ENCODE measurements around the gene ZRANB1.

Gene ZRANB1

DNA sequence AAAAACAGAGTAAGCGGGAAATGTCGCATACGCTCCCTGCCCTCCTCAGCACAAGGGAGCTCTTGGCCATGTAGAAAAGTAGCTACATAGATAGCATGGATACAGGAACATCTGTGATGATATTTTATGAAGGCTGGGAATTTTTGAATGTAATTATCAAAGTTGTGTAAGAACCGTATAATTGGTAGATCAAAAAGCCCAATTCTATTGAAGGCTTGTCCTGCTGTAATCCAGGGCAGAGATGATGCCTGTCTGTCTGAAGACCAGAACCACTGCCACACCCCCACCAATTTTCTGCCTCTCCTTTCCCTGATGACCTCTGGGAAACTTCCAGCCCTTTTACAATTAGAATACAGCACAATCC lies 51.4 kb downstream of the ZRANB1 start:
- TF ChIP-seq, protein P1, sequence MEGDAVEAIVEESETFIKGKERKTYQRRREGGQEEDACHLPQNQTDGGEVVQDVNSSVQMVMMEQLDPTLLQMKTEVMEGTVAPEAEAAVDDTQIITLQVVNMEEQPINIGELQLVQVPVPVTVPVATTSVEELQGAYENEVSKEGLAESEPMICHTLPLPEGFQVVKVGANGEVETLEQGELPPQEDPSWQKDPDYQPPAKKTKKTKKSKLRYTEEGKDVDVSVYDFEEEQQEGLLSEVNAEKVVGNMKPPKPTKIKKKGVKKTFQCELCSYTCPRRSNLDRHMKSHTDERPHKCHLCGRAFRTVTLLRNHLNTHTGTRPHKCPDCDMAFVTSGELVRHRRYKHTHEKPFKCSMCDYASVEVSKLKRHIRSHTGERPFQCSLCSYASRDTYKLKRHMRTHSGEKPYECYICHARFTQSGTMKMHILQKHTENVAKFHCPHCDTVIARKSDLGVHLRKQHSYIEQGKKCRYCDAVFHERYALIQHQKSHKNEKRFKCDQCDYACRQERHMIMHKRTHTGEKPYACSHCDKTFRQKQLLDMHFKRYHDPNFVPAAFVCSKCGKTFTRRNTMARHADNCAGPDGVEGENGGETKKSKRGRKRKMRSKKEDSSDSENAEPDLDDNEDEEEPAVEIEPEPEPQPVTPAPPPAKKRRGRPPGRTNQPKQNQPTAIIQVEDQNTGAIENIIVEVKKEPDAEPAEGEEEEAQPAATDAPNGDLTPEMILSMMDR (IDR thresholded peaks at IDR 0.05) = no peak
- H3K4me3 ChIP-seq = no peak overlapping the region
- H3K27ac ChIP-seq = peak overlapping the region in 1 of 2 donors; percentile 44

DNA sequence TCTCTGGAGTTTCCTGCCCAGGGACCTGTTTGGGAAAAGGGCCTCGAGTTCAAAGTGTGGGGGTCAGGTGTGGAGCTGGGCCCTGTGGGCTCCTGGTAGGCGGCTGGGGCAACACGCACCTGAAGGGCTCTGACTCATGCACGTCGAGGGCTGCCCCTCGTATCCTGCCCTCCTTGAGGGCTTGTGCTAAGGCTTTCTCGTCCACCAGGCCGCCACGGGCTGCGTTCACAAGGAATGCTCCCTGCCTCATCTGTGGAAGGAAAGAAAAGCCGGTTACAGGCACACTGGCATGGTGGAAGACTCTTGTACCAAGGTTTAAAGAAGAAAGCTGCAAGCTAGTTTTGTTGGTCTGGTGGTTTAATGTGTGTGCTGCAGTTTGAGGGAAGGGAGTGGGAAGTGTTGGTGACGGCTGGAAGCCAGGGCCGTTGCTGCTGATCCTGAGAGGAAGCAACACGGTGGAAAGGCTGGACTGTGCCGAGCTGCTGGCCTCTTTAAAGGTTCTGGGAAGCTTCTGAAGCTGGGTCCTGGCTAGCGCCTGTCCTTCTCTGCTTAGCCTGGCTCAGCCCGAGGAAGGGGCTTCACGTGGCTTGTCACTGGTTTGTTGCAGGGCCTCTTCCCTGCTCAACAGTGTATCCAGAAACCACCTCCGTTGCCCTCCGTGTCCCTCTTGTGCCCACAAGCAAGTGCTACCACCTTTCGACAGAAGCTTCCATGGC lies 52.0 kb downstream of the ZRANB1 start:
- Histone ChIP-seq H3K4me3 (no peak overlapping the region), H3K27ac (peak overlapping the region in 1 of 2 donors; percentile 44)
- TF ChIP-seq, protein P1 (IDR thresholded peaks at IDR 0.05) = no peak
- DNase-seq (ENCODE audit: low spot score) = peak; percentile 70

More for the DNA sequence above, 51.4 kb downstream of the ZRANB1 start:
- DNase-seq (ENCODE audit: low spot score) = peak; percentile 53

DNA sequence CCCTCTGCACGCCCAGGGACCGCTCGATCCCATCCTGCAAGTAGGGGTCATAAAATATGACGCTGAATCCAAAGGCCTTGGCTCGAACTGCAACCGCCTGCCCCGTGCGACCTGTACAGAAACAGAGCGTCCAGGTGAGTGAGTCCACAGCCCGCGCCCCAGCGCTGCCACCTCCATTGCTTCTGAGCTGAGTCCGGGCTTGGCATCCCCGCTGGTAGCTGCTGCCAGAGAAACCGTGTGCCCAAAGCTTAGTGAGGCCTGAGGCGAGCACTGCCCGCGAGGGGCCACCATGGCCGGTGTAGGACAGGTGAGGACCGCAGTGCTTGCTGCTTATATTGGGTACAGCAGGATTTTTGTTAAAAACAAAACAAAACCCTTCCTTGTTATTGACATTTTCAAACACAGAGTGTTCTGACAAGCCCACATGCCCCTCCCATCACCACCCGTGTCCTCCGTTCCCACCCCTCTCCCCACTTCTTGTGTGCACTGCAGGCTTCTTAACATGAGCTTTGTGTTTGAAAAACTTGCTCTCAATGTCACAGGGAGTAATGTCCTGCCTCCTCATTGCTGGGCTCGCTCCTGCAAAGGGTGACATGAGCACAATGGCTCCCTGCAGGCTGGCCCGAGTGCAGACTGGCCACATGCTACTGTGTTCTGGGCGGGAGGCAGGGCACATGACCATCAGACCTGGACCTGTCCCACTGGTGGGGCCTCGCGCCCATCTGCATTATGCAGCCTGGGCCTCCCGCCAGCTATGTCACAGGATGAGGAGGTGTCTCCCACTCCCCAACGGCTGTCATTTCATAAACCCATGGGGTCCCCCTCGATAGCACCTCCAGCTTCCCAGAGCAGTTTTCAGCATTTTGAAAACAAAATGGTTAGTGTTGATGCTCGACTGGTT lies 52.9 kb downstream of the ZRANB1 start:
- no peak for DNase-seq (ENCODE audit: low spot score)
- TF ChIP-seq, protein P1 (IDR thresholded peaks at IDR 0.05) = no peak
- Histone ChIP-seq H3K27ac (peak overlapping the region in 1 of 2 donors; percentile 17), H3K4me3 (no peak overlapping the region)

DNA sequence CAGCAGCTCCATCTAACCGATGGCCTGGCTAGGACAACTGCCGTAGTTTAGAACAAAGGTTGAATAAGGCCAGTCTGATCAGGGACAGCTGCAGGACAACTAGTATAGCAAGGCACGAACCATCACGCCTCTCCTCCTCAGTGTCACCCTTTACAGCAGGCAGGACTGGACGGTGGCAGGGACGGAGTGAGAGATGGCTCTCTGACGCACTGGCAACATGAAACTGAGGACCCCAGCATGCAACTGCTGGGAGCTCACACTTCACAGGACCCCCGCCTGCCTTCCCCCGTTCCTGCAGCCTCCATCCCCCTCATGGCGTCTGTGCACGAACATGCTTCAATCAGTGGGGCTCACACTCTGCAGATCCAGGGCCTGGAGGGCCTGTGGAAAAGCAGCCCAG lies 53.7 kb downstream of the ZRANB1 start:
- DNase-seq (ENCODE audit: low spot score) = no peak
- Histone ChIP-seq H3K27ac (peak overlapping the region in 1 of 2 donors; percentile 17), H3K4me3 (no peak overlapping the region)
- TF ChIP-seq, protein P1 (IDR thresholded peaks at IDR 0.05) = no peak

DNA sequence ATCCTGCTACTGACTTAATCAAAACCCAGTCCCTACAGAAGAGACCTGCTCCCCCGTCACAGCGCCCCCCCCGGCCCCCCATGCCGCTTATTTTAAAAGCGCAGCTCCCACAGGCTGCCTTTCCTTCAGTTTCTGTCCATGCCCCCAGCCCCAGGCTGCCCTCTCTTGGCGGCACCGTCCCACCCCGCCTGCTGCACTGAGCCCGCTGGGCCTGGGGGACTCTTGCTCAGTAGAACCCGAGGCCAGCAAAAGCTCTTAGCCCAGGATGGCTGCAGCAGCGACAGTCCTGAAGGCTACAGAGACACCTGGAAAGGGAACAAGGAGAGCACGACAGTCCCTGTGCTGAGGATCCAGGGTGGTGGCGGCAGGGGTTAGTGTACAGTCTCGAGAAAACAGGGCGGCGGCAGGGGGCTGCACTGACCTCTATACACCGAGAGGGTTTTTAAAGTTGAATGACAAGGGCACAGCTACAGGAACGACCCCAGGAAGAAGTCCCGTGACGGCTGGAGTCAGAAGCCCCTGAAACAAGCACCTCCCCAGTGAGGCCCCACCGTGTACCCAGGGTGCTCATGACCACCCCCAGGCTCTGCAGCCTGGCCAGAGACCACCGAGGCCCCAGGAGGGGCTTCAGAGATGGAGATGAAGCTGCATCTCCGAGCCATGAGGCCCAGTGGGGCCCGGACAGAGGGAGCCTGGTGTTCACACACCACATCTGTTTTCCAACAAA lies 54.4 kb downstream of the ZRANB1 start:
- Histone ChIP-seq H3K27ac (no peak overlapping the region), H3K4me3 (no peak overlapping the region)
- DNase-seq (ENCODE audit: low spot score) = no peak
- TF ChIP-seq, protein P1 (IDR thresholded peaks at IDR 0.05) = no peak

DNA sequence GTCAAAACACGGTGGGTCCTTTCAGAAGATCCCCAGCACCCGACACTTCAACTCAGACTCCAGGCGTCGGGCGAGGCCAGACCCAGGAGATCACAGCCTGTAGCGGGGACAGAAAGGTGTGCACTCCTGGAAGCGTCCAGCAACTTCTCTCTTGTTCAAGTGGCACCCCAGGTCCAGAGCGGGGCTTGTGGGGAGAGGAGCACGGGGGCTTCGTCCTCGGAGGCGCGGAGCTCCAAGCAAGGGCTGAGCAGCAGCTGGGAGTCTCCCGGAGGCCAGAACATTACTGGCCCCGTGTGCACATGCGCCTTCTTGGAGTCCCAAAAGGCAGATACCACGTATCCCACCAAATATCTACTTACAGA lies 54.9 kb downstream of the ZRANB1 start:
- DNase-seq (ENCODE audit: low spot score) = no peak
- Histone ChIP-seq H3K27ac (peak overlapping the region in 1 of 2 donors; percentile 96), H3K4me3 (no peak overlapping the region)
- TF ChIP-seq, protein P1 (IDR thresholded peaks at IDR 0.05) = no peak

All from coronary artery (tissue), 2 donors.